ENCODE results near the gene PPFIA4.
A peak's percentile ranks its signal among the peaks of the same experiment; 100 is the strongest.

Gene PPFIA4

DNA sequence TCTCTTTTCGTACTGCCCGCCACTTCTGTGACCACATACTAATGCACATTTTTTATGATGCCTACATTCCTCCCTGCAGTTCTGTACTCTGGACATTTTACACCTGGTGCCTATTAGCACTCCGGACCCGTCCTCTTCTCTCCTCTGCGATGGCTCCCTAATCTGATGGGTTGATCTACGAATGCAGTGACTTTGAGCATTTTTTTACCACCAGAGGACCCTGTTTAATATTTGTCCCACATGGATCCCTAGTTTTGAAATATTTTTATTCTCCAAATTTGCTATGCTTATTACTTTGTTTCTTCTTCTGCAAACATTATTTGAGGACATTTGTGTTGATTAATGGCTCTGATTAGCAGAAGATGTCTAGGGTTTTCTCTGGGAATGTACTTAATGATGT lies 5.2 kb downstream of the PPFIA4 start:
- peak; percentile 54 for TF ChIP-seq CTCF (IDR thresholded peaks at IDR 0.05; ENCODE audit: low read depth, low read length)
- DNase-seq (ENCODE audit: low read depth, low spot score), result no peak
- H3K4me3 ChIP-seq (ENCODE audit: low read depth, low read length), result no peak overlapping the region
- in situ Hi-C loops (cut with HindIII; ENCODE audit: low sequenced_read_pairs), result no loop called here

DNA sequence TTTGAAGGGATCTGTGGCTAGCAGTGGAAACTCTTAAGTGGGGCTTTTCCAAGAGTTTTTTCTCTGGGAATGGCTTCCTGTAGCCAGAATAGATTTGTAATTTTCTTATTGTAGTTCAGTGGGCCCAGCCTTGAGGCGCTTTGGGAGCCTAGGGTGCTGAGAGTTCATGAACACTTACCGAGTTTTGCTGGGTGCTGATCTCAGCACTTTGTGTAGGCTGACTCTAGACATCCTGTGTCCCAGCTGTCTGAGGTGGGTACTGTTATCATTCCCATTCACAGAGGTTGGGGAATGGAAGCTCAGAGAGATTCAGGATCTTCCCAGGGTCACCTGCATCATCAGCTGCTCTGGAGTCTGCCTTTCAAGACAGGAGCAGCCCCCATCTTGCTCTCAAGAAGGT lies 7.0 kb downstream of the PPFIA4 start:
- H3K4me3 ChIP-seq (ENCODE audit: low read depth, low read length), result no peak overlapping the region
- TF ChIP-seq CTCF (IDR thresholded peaks at IDR 0.05; ENCODE audit: low read depth, low read length), result no peak
- no peak for DNase-seq (ENCODE audit: low read depth, low spot score)
- in situ Hi-C loops (cut with HindIII; ENCODE audit: low sequenced_read_pairs), result no loop called here

GRCh38 chr1:203033917-203034316 lies 7.6 kb downstream of the PPFIA4 start:
- H3K4me3 ChIP-seq (ENCODE audit: low read depth, low read length), result no peak overlapping the region
- no peak for TF ChIP-seq CTCF (IDR thresholded peaks at IDR 0.05; ENCODE audit: low read depth, low read length)
- no peak for DNase-seq (ENCODE audit: low read depth, low spot score)
- in situ Hi-C loops (cut with HindIII; ENCODE audit: low sequenced_read_pairs), result no loop called here

- TF ChIP-seq CTCF (IDR thresholded peaks at IDR 0.05; ENCODE audit: low read depth, low read length), result no peak
- DNase-seq (ENCODE audit: low read depth, low spot score), result no peak
- no peak overlapping the region for H3K4me3 ChIP-seq (ENCODE audit: low read depth, low read length)
- in situ Hi-C loops (cut with HindIII; ENCODE audit: low sequenced_read_pairs), result no loop called here
These were observed 8.3 kb downstream of the PPFIA4 start for GRCh38 chr1:203034422-203035110.

GRCh38 chr1:203035111-203036000 lies 9.1 kb downstream of the PPFIA4 start:
- in situ Hi-C loops (cut with HindIII; ENCODE audit: low sequenced_read_pairs), result no loop called here
- DNase-seq (ENCODE audit: low read depth, low spot score), result no peak
- no peak overlapping the region for H3K4me3 ChIP-seq (ENCODE audit: low read depth, low read length)
- TF ChIP-seq CTCF (IDR thresholded peaks at IDR 0.05; ENCODE audit: low read depth, low read length), result no peak

DNA sequence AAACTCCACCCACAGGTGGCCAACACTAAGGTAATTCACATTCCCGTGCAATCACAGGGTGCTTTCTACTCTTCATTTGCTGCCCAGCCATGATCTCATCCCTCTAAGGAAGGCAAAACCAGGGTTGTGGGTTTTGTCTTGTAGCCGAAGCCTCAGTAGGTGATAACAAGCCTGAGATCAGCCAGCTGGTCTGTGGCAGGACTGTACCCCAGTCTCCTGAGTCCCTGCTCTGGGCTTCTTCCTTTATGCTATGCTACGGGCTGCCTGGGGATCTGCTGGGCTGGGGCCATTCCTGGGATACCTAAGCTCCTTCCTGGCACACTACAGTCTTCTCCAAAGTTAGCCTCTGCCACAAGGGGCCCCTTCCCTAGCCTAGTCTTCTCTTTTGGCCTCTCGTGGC lies 9.8 kb downstream of the PPFIA4 start:
- no peak for TF ChIP-seq CTCF (IDR thresholded peaks at IDR 0.05; ENCODE audit: low read depth, low read length)
- no peak overlapping the region for H3K4me3 ChIP-seq (ENCODE audit: low read depth, low read length)
- DNase-seq (ENCODE audit: low read depth, low spot score), result no peak
- in situ Hi-C loops (cut with HindIII; ENCODE audit: low sequenced_read_pairs), result no loop called here

All from astrocyte of the spinal cord (primary cell).